Left ventricle myocardium inferior (tissue), 1 donor: Measurements from ENCODE around the gene ACSM6. TPM values are rescaled to one million over a fixed set of nuclear protein-coding genes. Genes with fewer than 3 reads are reported as not detected.

Experiments used
- DNase-seq: peaks from one replicate; pipeline ENCODE4 v3.0.0-alpha.2; 2020
- H3K27ac ChIP-seq: fragments of 200-600 bp; replicated peaks from 2 replicates; pipeline ENCODE4 v1.8.0; 2021
- H3K27me3 ChIP-seq: fragments of 200-600 bp; 2 replicates; pipeline ENCODE4 v1.8.0; 2021; ENCODE audit warnings: low read depth
- H3K36me3 ChIP-seq: fragments of 200-600 bp; 2 replicates; pipeline ENCODE4 v1.8.0; 2021
- H3K4me1 ChIP-seq: fragments of 200-600 bp; 2 replicates; pipeline ENCODE4 v1.8.0; 2021
- H3K4me3 ChIP-seq: fragments of 200-600 bp; 2 replicates; pipeline ENCODE4 v1.8.0; 2021; ENCODE audit warnings: mild to moderate bottlenecking, moderate library complexity
- H3K9me3 ChIP-seq: fragments of 200-600 bp; replicated peaks from 2 replicates; pipeline ENCODE4 v1.8.0; 2021
- CTCF ChIP-seq: fragments of 200-600 bp; IDR thresholded peaks from 2 replicates; pipeline ENCODE4 v1.8.0; 2021; ENCODE audit warnings: antibody characterized with exemption, mild to moderate bottlenecking, borderline replicate concordance
- intact Hi-C: fragments of 100-400 bp; cut with micrococcal nuclease; formaldehyde crosslinking; loops from one replicate; pipeline ENCODE4 v1.11.0; 2022
- total RNA-seq: library from RNA; stranded (reverse); fragmentation: NEBNext Ultra II Directional; extraction: Animal tissue kit (Norgen Biotek cat#: 25700); gene quantifications from one replicate; pipeline ENCODE4 v1.2.1, GENCODE V29; 2021
- donor health status: DM: no; HTN: yes; CAD: no; lungs with severe emphysema.

ACSM6 gene
- total RNA-seq, 1 donor from 2014 or later, result not detected

GRCh38 chr10:95264227-95265051, 70.4 kb downstream of the ACSM6 start:
- TF ChIP-seq CTCF, result no peak
- intact Hi-C loops, result no loop called here
- peak overlapping the region; percentile 3 for H3K27ac ChIP-seq

GRCh38 chr10:95265572-95265971, 71.5 kb downstream of the ACSM6 start:
- Histone ChIP-seq H3K36me3 (peaks cover 50% of the 10 kb centered on the region), H3K27ac (peak overlapping the region; percentile 87), H3K9me3 (no peaks in the 10 kb centered on the region), H3K4me3 (no peak overlapping the region), H3K27me3 (no peaks in the 10 kb centered on the region), H3K4me1 (peaks cover 89% of the 10 kb centered on the region)
- intact Hi-C loops, result no loop called here
- DNase-seq, result no peak
- no peak for TF ChIP-seq CTCF

More at GRCh38 chr10:95264227-95265051, 70.4 kb downstream of the ACSM6 start:
- Histone ChIP-seq H3K4me3 (no peak overlapping the region), H3K27me3 (no peaks in the 10 kb centered on the region), H3K36me3 (peaks cover 51% of the 10 kb centered on the region), H3K9me3 (no peaks in the 10 kb centered on the region), H3K4me1 (peaks cover 96% of the 10 kb centered on the region)
- no peak for DNase-seq

GRCh38 chr10:95266674-95267095, 72.6 kb downstream of the ACSM6 start:
- no peak overlapping the region for H3K4me3 ChIP-seq
- peak overlapping the region; percentile 87 for H3K27ac ChIP-seq
- no peak for TF ChIP-seq CTCF
- no peak for DNase-seq
- no peaks in the 10 kb centered on the region for H3K9me3 ChIP-seq
- peaks cover 56% of the 10 kb centered on the region for H3K36me3 ChIP-seq
- no peaks in the 10 kb centered on the region for H3K27me3 ChIP-seq
- peaks cover 84% of the 10 kb centered on the region for H3K4me1 ChIP-seq
- intact Hi-C loops, result no loop called here

- TF ChIP-seq CTCF, result no peak
- H3K27ac ChIP-seq, result peak overlapping the region; percentile 87
- H3K4me3 ChIP-seq, result no peak overlapping the region
- no peaks in the 10 kb centered on the region for H3K27me3 ChIP-seq
- H3K4me1 ChIP-seq, result peaks cover 84% of the 10 kb centered on the region
- no peaks in the 10 kb centered on the region for H3K9me3 ChIP-seq
- intact Hi-C loops, result no loop called here
- H3K36me3 ChIP-seq, result peaks cover 51% of the 10 kb centered on the region
- DNase-seq, result no peak
These were observed 73.2 kb downstream of the ACSM6 start for GRCh38 chr10:95267251-95267650.

- Histone ChIP-seq H3K36me3 (peaks cover 39% of the 10 kb centered on the region), H3K27ac (peak overlapping the region; percentile 87), H3K27me3 (no peaks in the 10 kb centered on the region), H3K4me1 (peaks cover 84% of the 10 kb centered on the region), H3K4me3 (peak overlapping the region; percentile 5), H3K9me3 (no peaks in the 10 kb centered on the region)
- no peak for TF ChIP-seq CTCF
- DNase-seq, result peak; percentile 50
- intact Hi-C loops, result no loop called here
These were observed 74.4 kb downstream of the ACSM6 start for GRCh38 chr10:95268438-95268837.
